ENCODE data around the gene SHROOM1.

Gene SHROOM1

GRCh38 chr5:132773601-132774355, 56.7 kb downstream of the SHROOM1 start:
- Histone ChIP-seq H3K36me3 (ENCODE audit: control insufficient read depth, insufficient read depth, low read length) (no peaks in the 10 kb centered on the region), H3K27me3 (replicated peaks; ENCODE audit: control insufficient read depth, insufficient read depth, low read length, poor library complexity, severe bottlenecking) (no peaks in the 10 kb centered on the region), H3K27ac (ENCODE audit: insufficient read depth, low read length, poor library complexity, severe bottlenecking) (no peak overlapping the region)

DNA sequence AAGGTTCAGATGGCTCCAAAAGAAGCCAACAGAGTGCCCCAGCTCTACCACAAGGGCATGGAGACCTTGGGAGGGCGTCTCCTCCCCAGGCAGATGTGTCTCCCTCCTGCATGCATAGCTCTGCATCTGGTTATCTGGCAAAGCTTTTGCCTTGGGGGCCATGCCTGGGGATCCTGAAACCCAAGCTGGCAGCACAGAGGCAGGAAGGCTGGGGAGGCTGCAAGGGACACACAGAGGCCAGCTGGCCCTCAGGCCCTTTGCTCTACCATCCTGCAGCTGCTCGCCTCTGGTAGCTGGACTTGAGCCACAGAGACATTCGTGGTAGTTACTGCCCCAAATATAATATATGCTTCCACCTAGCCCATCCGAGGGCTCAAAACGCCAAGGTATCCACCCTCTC, 57.3 kb downstream of the SHROOM1 start:
- no peaks in the 10 kb centered on the region for H3K36me3 ChIP-seq (ENCODE audit: control insufficient read depth, insufficient read depth, low read length)
- peaks cover 11% of the 10 kb centered on the region for H3K4me1 ChIP-seq (ENCODE audit: control insufficient read depth, insufficient read depth, low read length, poor library complexity, severe bottlenecking)
- no peaks in the 10 kb centered on the region for H3K27me3 ChIP-seq (replicated peaks; ENCODE audit: control insufficient read depth, insufficient read depth, low read length, poor library complexity, severe bottlenecking)
- H3K27ac ChIP-seq (ENCODE audit: insufficient read depth, low read length, poor library complexity, severe bottlenecking) = no peak overlapping the region
- DNase-seq = no peak
- no peaks in the 10 kb centered on the region for H3K9me3 ChIP-seq (ENCODE audit: control insufficient read depth, low read length)
- no peak overlapping the region for H3K4me3 ChIP-seq (ENCODE audit: insufficient read depth, low read depth, low read length, poor library complexity, severe bottlenecking)

More at GRCh38 chr5:132773601-132774355, 56.7 kb downstream of the SHROOM1 start:
- Histone ChIP-seq H3K9me3 (ENCODE audit: control insufficient read depth, low read length) (no peaks in the 10 kb centered on the region), H3K4me3 (ENCODE audit: insufficient read depth, low read depth, low read length, poor library complexity, severe bottlenecking) (no peak overlapping the region), H3K4me1 (ENCODE audit: control insufficient read depth, insufficient read depth, low read length, poor library complexity, severe bottlenecking) (peaks cover 11% of the 10 kb centered on the region)
- no peak for DNase-seq

GRCh38 chr5:132772291-132773070, 58.0 kb downstream of the SHROOM1 start:
- no peak overlapping the region for H3K27ac ChIP-seq (ENCODE audit: insufficient read depth, low read length, poor library complexity, severe bottlenecking)
- no peak for DNase-seq

More at GRCh38 chr5:132772291-132773070, 58.0 kb downstream of the SHROOM1 start:
- Histone ChIP-seq H3K9me3 (ENCODE audit: control insufficient read depth, low read length) (no peaks in the 10 kb centered on the region), H3K4me3 (ENCODE audit: insufficient read depth, low read depth, low read length, poor library complexity, severe bottlenecking) (no peak overlapping the region), H3K27me3 (replicated peaks; ENCODE audit: control insufficient read depth, insufficient read depth, low read length, poor library complexity, severe bottlenecking) (no peaks in the 10 kb centered on the region), H3K36me3 (ENCODE audit: control insufficient read depth, insufficient read depth, low read length) (no peaks in the 10 kb centered on the region), H3K4me1 (ENCODE audit: control insufficient read depth, insufficient read depth, low read length, poor library complexity, severe bottlenecking) (peaks cover 11% of the 10 kb centered on the region)

Data from effector memory CD4-positive, alpha-beta T cell (primary cell).